Omental fat pad (tissue), 4 donors: ENCODE results near the gene ERG28. TPM values are rescaled to one million over a fixed set of nuclear protein-coding genes. Genes with fewer than 3 reads are reported as not detected.
A peak's percentile ranks its signal among the peaks of the same experiment; 100 is the strongest.

Experiments
- ATAC-seq: fragments of 150-250 bp; one replicate; pipeline ENCODE4 v1.9.1; 2016; ENCODE audit warnings: mild to moderate bottlenecking, moderate library complexity; ENCODE audit not compliant: low FRiP score
- DNase-seq: peaks from one replicate; pipeline ENCODE4 v3.0.0-alpha.2; 2019; ENCODE audit warnings: low spot score
- total RNA-seq, 4 donors: library from RNA; depleted of rRNA; stranded (reverse); fragments of >200 nt; gene quantifications; one replicate each; pipeline ENCODE4 v1.1.0, GENCODE V29; 2016
- TF ChIP-seq, protein P1 (sequence below), 3 donors: fragments of 450-650 bp; IDR thresholded peaks; one replicate each; pipeline ENCODE4 v1.5.1; 2016 to 2017; ENCODE audit warnings: antibody characterized with exemption in 3 of 3, mild to moderate bottlenecking in 3 of 3, moderate library complexity in 2 of 3

ERG28 gene
- total RNA-seq = 1 to 10 TPM; 3.6 to 5.5 (median 5.1) TPM

DNA sequence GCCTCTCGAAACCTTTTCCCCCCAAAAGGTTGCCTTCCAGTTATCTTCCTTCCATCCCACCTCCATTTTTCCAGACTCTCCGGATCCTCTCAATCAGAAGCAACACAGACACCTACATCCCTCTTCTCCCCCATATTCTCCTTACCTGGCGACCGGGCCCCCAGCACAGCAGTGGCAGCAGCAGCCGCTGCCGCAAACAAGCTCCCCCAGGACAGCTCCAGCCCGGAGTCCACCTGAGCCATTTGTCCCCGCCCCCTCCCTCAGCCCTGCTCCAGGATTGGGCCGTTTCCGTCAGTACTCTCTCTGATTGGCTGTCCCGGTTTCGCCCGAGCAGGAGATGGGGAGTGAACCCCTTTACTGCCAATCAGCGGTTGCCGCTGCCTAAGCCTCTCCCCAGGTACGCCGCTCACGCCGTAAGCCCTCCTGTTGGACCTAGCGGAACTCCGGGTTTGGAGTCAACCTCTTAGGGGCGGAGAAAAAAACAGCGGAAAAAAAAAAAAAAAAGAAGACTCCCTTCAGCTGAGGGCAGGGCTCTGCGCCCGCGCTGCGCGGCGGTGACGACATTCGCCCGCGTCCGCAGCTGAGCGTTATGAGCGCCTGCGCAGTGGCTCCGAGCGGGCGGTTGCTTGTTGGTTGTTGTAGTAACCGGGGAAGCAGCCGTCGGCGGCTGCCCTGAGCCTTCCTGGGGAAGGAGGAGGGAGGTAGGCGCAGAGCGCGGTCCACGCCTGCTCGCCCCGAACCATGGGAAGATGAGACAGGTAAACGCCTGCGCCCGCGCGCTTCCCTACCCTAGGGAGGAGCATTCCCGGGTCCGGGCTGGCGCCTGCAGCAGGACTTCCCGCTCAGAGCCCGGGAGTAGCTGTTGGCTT is at the start of gene ERG28, which contains the start of gene TTLL5:
Gene ERG28 (minus strand): TSS at position 247 of the 869 bp plus-strand sequence. CDS start 3,374 bp downstream, outside the sequence.
Gene TTLL5 (plus strand): TSS at position 617 of the 869 bp plus-strand sequence. CDS start 1,904 bp downstream, outside the sequence.
- DNase-seq = peak; percentile 83
- ATAC-seq = peak; percentile 99
- TF ChIP-seq, protein P1, sequence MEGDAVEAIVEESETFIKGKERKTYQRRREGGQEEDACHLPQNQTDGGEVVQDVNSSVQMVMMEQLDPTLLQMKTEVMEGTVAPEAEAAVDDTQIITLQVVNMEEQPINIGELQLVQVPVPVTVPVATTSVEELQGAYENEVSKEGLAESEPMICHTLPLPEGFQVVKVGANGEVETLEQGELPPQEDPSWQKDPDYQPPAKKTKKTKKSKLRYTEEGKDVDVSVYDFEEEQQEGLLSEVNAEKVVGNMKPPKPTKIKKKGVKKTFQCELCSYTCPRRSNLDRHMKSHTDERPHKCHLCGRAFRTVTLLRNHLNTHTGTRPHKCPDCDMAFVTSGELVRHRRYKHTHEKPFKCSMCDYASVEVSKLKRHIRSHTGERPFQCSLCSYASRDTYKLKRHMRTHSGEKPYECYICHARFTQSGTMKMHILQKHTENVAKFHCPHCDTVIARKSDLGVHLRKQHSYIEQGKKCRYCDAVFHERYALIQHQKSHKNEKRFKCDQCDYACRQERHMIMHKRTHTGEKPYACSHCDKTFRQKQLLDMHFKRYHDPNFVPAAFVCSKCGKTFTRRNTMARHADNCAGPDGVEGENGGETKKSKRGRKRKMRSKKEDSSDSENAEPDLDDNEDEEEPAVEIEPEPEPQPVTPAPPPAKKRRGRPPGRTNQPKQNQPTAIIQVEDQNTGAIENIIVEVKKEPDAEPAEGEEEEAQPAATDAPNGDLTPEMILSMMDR (IDR thresholded peaks at IDR 0.05) = no peak

DNA sequence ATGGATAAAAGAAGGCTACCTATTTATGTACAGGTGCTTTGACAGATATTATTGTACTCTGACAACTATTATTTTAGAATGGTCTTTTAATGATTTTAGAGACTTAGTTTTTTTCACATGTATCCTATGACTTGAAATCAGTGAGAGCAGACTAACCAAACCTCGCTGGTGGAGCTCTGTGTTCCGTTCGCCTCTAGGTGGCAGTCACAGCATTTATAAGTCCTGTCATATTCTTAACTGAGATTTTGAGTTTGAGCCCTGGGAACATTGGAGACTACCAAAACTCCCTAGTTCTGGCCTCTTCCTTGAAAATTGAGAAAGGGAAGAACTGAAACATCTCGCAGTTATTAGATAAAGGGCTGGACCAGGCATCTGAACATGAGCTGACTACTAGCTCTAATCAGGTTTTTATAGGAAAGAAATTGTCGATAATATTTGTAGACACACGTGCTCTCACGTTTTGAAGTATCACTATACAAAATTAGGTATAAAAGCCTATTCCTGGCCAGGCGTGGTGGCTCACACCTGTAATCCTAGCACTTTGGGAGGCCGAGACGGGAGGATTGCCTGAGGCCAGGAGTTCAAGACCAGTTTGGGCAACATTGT is 48.6 kb upstream of the ERG28 start:
- TF ChIP-seq, protein P1 (IDR thresholded peaks at IDR 0.05) = peak in 1 of 3 donors; percentile 11
- ATAC-seq (peak; percentile 76), DNase-seq (peak; percentile 57)

- no peak for DNase-seq
- ATAC-seq = no peak
- TF ChIP-seq, protein P1 (IDR thresholded peaks at IDR 0.05) = no peak
These were observed 44.3 kb upstream of the ERG28 start for GRCh38 chr14:75705014-75705413.

GRCh38 chr14:75703467-75703866 is 42.8 kb upstream of the ERG28 start:
- DNase-seq (no peak), ATAC-seq (no peak)
- TF ChIP-seq, protein P1 (IDR thresholded peaks at IDR 0.05) = no peak

- ATAC-seq (peak; percentile 50), DNase-seq (no peak)
- TF ChIP-seq, protein P1 (IDR thresholded peaks at IDR 0.05) = no peak
These were observed 42.1 kb upstream of the ERG28 start for GRCh38 chr14:75702616-75703261.

DNA sequence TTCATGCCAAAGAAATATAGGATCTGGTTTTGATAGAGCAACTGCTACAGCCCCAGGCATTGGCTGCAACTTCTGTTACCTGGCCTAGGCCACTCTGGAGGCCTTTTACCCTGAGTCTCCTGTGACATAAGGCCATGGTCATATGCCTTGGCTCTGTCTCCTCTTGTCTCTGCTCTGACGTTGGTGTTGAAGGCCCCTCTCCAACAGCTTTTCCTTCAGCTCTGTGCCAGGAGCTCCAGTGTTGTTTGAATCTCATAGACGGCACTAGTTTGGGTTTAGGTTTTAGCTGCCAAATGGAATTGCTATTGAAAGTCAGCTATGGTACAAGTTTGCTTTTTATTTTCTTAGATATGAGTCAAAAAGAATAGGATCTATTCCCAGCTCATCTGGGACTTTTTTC is 41.4 kb upstream of the ERG28 start:
- peak; percentile 26 for ATAC-seq
- no peak for DNase-seq
- TF ChIP-seq, protein P1 (IDR thresholded peaks at IDR 0.05) = no peak
